Neural cell (in vitro differentiated cells): ENCODE measurements around the gene PPP2R2D.

Source experiments
- CTCF ChIP-seq: fragments of 450-650 bp; IDR thresholded peaks from 2 replicates; pipeline ENCODE4 v1.5.1; 2014; ENCODE audit warnings: antibody characterized with exemption, mild to moderate bottlenecking, moderate library complexity; ENCODE audit not compliant: poor library complexity, severe bottlenecking
- EZH2 ChIP-seq: fragments of 200-600, 300-800 bp; shearing (Covaris generic), sonication (generic); IDR thresholded peaks from 2 replicates; pipeline ENCODE4 v1.6.1; 2014; ENCODE audit warnings: antibody characterized with exemption, low read length, borderline replicate concordance, mild to moderate bottlenecking; ENCODE audit not compliant: insufficient read depth, poor library complexity, severe bottlenecking
- POLR2AphosphoS5 ChIP-seq: IDR thresholded peaks from 2 replicates; pipeline ENCODE4 v1.6.1; 2012
- RAD21 ChIP-seq: fragments of 450-650 bp; conservative IDR thresholded peaks from 2 replicates; pipeline ENCODE4 v1.6.1; 2014; ENCODE audit warnings: antibody characterized with exemption, mild to moderate bottlenecking, moderate library complexity
- SMC3 ChIP-seq: fragments of 450-650 bp; conservative IDR thresholded peaks from 2 replicates; pipeline ENCODE4 v1.6.1; 2014; ENCODE audit warnings: antibody characterized with exemption, mild to moderate bottlenecking, moderate library complexity; ENCODE audit not compliant: poor library complexity
- TF ChIP-seq, protein P1 (sequence below): IDR thresholded peaks from 2 replicates; pipeline ENCODE4 v1.6.1; 2012; ENCODE audit warnings: borderline replicate concordance

- TF ChIP-seq CTCF (no peak), SMC3 (no peak), RAD21 (no peak), POLR2AphosphoS5 (no peak), EZH2 (no peak)
- TF ChIP-seq, protein P1, sequence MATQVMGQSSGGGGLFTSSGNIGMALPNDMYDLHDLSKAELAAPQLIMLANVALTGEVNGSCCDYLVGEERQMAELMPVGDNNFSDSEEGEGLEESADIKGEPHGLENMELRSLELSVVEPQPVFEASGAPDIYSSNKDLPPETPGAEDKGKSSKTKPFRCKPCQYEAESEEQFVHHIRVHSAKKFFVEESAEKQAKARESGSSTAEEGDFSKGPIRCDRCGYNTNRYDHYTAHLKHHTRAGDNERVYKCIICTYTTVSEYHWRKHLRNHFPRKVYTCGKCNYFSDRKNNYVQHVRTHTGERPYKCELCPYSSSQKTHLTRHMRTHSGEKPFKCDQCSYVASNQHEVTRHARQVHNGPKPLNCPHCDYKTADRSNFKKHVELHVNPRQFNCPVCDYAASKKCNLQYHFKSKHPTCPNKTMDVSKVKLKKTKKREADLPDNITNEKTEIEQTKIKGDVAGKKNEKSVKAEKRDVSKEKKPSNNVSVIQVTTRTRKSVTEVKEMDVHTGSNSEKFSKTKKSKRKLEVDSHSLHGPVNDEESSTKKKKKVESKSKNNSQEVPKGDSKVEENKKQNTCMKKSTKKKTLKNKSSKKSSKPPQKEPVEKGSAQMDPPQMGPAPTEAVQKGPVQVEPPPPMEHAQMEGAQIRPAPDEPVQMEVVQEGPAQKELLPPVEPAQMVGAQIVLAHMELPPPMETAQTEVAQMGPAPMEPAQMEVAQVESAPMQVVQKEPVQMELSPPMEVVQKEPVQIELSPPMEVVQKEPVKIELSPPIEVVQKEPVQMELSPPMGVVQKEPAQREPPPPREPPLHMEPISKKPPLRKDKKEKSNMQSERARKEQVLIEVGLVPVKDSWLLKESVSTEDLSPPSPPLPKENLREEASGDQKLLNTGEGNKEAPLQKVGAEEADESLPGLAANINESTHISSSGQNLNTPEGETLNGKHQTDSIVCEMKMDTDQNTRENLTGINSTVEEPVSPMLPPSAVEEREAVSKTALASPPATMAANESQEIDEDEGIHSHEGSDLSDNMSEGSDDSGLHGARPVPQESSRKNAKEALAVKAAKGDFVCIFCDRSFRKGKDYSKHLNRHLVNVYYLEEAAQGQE, result no peak
Measured at GRCh38 chr10:131889755-131890154, 11.1 kb upstream of the PPP2R2D start.
